NOMO-1 (cell line): ENCODE results near the gene PLPP4.

Source experiments
- DNase-seq, 2 experiments: peaks; one replicate each; lab custom pipeline; 2025; ENCODE audit not compliant: unreplicated experiment in 2 of 2; lab: John Stamatoyannopoulos, UW

PLPP4 gene

DNA sequence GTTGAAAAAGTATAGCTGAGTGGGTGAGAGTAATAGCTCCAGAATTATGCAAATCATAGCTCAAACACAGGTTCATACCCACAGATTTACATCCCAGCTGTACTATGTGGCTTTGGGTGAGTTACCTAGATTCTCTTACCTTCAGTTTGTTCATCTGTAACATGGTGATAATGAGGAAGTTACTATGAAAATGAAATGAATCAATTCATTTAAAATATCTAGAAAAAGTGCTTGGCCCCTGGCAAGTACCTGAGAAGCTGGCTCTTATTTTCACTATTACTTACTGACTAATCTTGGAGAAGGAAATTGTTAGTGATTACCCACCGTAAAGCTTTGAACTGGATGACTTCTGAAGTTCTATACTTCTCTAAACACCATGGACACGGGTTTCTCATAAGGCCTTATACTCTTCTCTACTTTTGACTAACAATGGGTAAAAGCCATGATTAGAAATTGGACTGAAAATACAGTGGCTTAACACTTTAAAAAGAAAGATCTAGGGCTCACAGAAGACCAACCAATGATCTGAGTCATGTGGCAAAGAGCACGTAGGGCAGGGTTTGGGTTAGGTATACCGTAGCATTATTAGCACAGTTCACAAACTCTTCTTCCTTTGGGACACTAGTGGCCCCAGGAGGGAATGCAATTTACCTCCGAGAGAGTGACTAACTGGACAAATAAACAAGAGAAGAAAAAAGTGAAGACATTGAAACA lies 149.2 kb downstream of the PLPP4 start:
- DNase-seq, result no peak

DNA sequence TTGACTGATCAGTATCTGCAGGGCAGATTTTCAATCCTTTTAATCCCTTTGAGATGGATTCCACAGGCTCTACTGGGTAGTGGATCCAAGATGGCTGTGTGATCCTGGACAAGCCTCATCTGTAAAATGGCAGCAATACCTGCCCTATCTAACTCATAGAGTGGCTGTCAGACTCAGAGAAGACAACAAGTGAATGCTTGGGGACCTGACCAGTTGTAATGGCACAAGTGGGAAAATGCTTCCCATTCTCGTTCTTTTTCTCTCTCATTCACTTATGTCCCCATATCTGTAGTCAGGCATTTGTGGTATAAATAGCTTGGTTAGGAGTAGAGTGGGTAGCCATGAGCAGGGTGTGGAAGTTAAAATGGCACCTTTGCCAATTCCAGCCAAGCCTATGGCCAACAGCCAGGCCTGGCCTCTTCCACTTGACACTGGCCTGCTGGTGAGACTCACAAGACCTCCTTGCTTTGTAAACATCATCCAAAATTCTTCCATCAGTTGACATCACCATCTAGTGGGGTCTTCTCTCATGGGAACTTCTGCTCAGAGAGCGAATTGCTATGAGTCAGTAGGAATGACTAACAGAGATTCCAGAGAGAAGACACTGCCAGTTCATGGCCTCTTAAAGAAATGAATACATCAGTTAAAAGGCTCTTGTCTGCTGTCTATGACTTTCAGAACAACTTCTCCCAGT lies 150.1 kb downstream of the PLPP4 start:
- DNase-seq, result no peak

DNA sequence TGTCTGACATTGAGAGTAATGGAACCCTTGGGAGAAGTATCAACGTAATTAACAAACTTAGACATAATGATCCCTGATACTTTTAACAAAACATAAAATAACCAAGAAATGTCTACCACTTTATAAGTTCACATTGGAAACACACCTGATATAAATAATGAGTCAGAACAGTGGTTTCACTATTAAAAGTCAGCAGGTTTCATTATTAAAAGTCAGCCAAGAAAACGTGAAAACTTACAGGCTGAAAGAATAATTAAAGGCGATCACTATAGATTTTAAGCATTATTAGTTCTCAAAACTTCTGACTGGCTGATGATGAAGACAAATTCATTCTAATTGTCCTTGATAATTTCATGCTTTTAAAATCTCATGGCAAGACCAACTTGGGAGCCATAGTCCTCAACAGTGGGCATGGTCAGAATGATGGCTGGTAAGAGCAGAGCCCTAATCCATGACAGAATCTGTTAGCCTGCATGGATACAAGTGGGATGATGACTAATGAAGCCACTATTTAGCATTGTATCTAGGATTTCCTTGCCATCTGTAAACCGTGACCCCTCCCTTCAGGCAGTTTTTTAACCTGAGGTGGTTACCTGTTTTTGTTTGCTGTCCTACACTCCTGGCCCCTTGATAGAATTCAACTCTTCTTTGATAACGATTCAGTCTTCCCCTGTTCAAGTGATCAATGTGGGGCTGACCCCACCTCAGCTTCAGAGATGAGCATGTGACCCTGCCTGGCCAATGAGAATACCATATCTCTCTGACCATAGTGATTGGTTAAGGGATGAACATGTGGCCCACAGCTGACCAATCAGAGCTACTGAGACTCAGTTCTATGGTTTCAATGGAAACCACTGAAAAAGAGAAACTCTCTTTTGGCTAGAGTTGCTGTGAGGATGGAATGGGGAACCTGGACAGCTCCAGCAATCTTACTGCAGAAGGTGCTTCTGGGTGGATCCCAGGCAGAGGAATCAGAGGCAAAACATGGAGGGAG lies 151.0 kb downstream of the PLPP4 start:
- no peak for DNase-seq

DNA sequence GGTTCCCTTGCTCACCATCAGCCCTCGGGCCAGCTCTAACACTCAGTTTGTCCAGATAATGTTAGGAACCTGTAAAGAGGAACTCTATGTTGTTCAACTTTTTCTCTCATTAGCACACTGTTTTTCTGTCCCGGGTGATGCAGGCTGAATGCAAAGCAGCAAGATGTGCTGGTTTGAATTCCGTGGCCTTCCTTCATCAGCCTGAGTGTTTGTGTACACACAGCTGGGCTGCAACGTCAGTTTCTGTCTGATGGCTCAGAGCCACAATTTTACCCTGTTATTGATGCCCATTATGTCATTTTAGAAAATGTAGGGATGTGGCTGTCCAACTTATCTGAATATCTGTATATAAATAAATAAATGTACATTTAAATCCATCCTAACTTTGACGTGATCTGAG lies 152.0 kb downstream of the PLPP4 start:
- no peak for DNase-seq

DNA sequence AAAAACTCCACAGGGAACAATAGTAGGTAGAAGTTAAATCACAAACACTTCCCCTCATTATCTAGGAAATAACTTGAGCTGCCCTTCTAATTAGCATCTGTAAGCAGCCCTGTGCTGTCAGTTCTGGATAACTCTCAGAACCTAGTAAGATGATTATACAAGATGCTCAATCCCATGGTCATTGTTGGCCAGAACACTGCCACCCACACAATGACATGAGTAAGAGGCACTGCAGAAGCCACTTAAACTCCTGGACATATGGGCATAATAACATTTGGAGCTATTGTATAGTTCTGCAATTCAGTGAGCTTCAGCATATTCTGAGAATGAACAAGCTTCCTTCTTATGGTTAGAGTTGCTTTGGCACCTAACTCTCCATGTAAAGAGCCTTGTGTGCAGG lies 153.8 kb downstream of the PLPP4 start:
- no peak for DNase-seq

GRCh38 chr10:120612756-120613155 lies 155.7 kb downstream of the PLPP4 start:
- no peak for DNase-seq

DNA sequence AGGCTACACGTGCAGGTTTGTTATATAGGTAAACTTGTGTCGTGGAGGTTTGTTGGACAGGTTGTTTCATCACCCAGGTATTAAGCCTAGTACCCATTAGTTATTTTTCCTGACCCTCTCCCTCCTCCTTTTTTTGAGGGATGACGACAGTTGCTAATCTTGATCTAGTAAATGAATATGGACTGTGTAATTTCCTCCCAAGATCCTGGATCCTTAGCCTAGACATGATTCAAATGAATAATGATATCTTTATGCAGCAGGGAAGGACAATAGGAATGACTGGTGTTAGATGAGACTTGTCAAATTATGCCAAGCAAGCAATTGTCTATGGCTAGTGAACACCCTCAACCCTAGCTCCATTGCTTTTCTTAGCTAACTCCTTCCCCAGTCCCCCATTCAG lies 156.2 kb downstream of the PLPP4 start:
- no peak for DNase-seq

GRCh38 chr10:120614680-120615079 lies 157.7 kb downstream of the PLPP4 start:
- DNase-seq, result no peak

GRCh38 chr10:120616311-120616911 lies 159.4 kb downstream of the PLPP4 start:
- DNase-seq, result no peak

DNA sequence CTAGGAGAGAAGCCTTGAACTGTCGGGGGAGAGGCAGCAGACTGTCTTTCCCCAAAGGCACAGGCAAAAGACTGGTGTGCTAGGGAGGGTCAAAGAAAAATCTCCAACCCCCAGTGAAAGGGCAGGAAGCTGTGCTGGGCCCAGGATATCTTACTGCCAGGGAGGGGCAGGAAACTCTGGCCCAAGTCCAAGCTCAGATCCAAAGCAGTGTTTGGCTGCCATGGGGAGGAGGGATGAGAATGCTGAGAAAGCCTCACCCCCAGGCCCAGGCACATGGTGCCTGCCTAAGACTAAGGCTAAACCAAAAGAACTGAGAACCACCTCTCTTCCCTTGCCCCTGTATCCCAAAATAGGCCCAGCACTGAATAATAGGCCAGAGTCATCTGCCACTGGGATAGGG lies 171.2 kb downstream of the PLPP4 start:
- no peak for DNase-seq

GRCh38 chr10:120630266-120630665 lies 173.2 kb downstream of the PLPP4 start:
- no peak for DNase-seq

DNA sequence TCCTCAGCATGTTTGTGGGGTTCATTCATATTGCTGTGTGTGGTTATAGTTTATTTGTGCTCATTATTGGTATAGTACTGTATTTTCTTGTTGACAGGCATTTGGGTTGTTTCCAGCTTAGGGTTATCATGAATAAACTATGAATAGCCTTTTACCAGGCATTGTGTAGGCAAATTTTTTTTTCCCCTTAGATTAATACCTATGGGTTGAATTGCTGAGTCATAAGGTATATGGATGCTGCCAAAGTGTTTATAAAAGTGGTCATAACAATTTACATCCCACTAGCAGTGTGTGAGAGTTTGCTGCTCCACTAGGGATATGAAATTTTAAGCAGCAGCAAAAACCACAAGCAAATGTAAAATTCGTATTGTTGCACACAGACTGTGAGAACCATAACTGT lies 175.0 kb downstream of the PLPP4 start:
- DNase-seq, result no peak

DNA sequence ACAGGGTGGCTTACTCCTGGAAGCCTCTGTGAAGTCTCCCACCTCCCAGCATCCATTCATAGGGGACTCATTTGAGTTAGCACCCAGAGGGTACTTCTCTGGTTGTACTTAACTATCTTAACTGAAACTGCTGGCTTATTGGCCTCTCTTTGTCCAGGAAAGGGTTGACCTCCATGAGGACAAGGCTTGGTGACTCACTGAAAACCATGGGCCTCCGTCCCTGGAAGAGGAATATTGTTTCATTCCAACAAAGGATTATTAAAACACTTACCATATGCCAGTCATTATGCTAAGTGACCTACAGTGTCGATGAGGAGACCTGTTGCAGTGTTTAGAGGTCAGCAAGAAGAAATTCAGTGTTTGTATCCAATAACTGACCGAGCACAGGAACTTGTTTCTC lies 175.9 kb downstream of the PLPP4 start:
- no peak for DNase-seq

DNA sequence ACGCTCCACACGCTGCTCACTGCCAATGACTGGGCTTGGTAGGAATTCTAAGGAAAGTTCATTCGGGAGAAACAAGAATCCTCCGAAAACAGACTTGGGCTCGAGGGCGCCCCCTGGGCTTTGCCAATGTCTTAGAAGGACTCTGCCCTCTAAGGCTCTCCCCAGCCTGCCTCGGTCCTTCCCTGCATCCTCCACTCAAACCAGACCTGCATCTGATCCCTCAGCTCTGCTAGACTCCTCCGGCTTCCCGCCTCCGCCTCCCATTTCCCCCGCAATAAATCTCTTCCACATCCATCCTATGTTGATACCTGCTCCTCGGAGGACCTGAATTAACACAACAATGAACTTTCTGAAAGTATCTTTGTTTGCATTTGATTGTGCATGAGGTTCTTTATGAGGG lies 177.6 kb downstream of the PLPP4 start:
- DNase-seq, result no peak
